Measurements from ENCODE around the gene EZR.

Gene EZR

GRCh38 chr6:158817728-158818580 is 1.2 kb downstream of the EZR start:
- DNase-seq = peak; percentile 14

GRCh38 chr6:158816803-158817727 is 2.1 kb downstream of the EZR start:
- no peak for DNase-seq

- DNase-seq = no peak
These were observed 2.8 kb downstream of the EZR start for GRCh38 chr6:158816329-158816728.

GRCh38 chr6:158815907-158816306 is 3.3 kb downstream of the EZR start:
- DNase-seq = no peak

- no peak for DNase-seq
These were observed 3.8 kb downstream of the EZR start for GRCh38 chr6:158815379-158815724.

GRCh38 chr6:158813032-158813431 is 6.1 kb downstream of the EZR start:
- DNase-seq = no peak

GRCh38 chr6:158812611-158813010 is 6.6 kb downstream of the EZR start:
- no peak for DNase-seq

- DNase-seq = no peak
These were observed 8.7 kb downstream of the EZR start for GRCh38 chr6:158810155-158811095.

- no peak for DNase-seq
These were observed 10.1 kb downstream of the EZR start for GRCh38 chr6:158808941-158809678.

- no peak for DNase-seq
These were observed 10.7 kb downstream of the EZR start for GRCh38 chr6:158808442-158808833.

- no peak for DNase-seq
These were observed 11.4 kb downstream of the EZR start for GRCh38 chr6:158807515-158808441.

- no peak for DNase-seq
These were observed 13.3 kb downstream of the EZR start for GRCh38 chr6:158805698-158806377.

- no peak for DNase-seq
These were observed 15.0 kb downstream of the EZR start for GRCh38 chr6:158804207-158804606.

GRCh38 chr6:158803733-158804143 is 15.4 kb downstream of the EZR start:
- DNase-seq = peak; percentile 56

GRCh38 chr6:158801655-158802294 is 17.4 kb downstream of the EZR start:
- no peak for DNase-seq

- DNase-seq = no peak
These were observed 19.9 kb downstream of the EZR start for GRCh38 chr6:158799051-158799792.

- DNase-seq = no peak
These were observed 20.9 kb downstream of the EZR start for GRCh38 chr6:158798311-158798710.

GRCh38 chr6:158797331-158798310 is 21.5 kb downstream of the EZR start:
- no peak for DNase-seq
